Fibroblast of pulmonary artery (primary cell): Measurements from ENCODE around the gene SNCAIP.
"Not testable (repeated sequence)": the region's sequence is repeated elsewhere in the genome, so short reads cannot be mapped to it uniquely, and the experiment has no call there.

Source experiments
- DNase-seq: peaks from one replicate; pipeline ENCODE4 v3.0.0-alpha.2; 2010; ENCODE audit warnings: low read depth
- H3K4me3 ChIP-seq: replicated peaks from 2 replicates; pipeline ENCODE4 v1.5.1; 2011; ENCODE audit warnings: low read depth, mild to moderate bottlenecking, control low read depth, low read length, moderate library complexity
- TF ChIP-seq, protein P1 (sequence below): IDR thresholded peaks from 2 replicates; pipeline ENCODE4 v1.5.1; 2011; ENCODE audit warnings: mild to moderate bottlenecking, control low read depth, low read length, inconsistent platforms; ENCODE audit errors: missing control alignments

Gene SNCAIP

DNA sequence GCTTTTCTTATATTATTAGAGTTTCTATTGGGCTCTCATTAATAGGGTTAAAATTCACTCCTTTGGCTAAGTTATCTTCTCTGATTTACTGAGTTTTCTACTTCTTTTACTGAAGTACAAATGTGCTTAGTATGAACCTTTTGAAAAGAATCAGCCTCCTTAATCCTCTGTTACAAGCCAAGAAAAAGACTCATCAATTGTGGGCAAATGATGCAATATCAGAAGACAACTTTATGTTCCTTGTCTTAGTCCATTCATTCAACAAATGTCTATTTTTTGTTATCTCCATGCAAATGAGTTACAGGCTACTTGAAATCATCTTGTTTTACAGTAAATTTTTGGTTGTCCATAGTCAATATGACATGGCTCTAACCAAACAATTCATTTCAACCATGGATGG is 40.3 kb downstream of the SNCAIP start:
- TF ChIP-seq, protein P1, sequence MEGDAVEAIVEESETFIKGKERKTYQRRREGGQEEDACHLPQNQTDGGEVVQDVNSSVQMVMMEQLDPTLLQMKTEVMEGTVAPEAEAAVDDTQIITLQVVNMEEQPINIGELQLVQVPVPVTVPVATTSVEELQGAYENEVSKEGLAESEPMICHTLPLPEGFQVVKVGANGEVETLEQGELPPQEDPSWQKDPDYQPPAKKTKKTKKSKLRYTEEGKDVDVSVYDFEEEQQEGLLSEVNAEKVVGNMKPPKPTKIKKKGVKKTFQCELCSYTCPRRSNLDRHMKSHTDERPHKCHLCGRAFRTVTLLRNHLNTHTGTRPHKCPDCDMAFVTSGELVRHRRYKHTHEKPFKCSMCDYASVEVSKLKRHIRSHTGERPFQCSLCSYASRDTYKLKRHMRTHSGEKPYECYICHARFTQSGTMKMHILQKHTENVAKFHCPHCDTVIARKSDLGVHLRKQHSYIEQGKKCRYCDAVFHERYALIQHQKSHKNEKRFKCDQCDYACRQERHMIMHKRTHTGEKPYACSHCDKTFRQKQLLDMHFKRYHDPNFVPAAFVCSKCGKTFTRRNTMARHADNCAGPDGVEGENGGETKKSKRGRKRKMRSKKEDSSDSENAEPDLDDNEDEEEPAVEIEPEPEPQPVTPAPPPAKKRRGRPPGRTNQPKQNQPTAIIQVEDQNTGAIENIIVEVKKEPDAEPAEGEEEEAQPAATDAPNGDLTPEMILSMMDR, result no peak
- peak; percentile 14 for DNase-seq
- H3K4me3 ChIP-seq, result no peak overlapping the region

DNA sequence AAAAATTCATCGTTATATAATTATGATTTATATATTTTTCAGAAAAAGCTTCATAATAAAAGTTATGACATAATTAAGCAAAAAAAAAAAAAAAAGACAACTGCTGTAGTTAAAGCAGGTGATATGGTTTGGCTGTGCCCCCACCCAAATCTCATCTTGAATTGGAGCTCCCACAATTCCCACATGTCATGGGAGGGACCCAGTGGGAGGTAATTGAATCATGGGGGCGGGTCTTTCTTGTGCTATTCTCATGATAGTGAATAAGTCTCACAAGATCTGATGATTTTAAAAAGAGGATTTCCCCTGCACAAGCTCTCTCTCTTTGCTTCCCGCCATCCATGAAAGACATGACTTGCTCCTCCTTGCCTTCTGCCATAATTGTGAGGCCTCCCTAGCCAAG is 41.3 kb downstream of the SNCAIP start:
- DNase-seq, result not testable (repeated sequence)

DNA sequence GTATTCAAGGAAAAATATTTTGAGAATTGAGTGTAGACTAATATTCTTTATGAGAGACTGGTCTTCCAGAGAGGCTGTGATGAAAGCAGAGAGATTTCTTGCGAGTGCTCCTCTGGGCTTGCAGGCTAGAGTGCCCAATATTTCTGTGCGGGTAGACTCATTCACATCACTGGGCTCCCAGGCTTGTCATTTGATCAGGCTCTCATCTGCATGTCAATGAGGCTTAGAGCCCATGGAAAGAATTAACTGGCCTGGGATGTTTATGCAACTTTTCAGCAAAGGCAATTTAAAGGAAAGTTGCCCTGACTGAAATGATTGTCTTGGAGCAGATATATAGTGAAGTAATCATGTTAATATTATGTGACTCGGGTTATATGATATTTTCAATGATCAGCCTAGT is 42.3 kb downstream of the SNCAIP start:
- H3K4me3 ChIP-seq, result no peak overlapping the region
- TF ChIP-seq, protein P1, result no peak
- DNase-seq, result no peak

More for the DNA sequence above, 41.3 kb downstream of the SNCAIP start:
- not testable (repeated sequence) for H3K4me3 ChIP-seq

DNA sequence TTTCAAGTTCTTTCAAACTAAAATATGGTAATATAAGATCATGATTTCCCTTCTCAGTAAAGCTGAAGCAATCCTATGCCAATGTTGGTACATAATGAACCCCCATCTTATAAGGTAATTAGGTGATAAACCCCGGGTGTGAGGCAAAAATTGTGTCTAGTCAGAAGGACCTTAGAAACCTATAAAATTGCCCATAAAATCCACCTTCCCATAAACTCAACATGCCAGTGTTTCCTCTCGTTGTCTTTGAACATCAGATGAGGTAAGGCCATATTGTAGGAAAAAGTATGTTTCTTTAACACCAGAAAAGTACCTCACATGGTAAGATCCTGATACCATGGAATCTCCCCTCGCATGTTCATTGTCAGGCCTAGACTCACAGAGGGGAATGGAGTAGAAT is 43.3 kb downstream of the SNCAIP start:
- no peak overlapping the region for H3K4me3 ChIP-seq
- no peak for DNase-seq
- TF ChIP-seq, protein P1, result no peak

DNA sequence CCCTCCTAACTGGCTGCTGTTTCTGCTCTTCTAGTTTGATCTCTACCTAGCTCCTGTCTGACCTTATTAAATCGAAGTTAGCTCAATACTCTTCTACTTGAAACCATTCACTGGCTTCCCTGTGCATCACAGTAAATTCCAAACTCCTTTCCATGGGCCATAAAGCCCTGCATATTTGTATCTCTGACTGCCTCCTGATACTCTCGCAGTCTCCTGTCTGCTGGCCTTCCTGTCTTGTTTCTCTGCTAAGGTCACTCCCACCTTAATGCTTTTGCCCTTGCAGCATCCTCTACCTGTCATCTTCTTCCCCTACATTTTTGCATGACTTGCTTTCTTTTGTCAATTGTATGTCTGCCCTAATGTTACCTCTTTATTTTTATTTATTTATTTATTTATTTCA is 44.8 kb downstream of the SNCAIP start:
- no peak for DNase-seq
- H3K4me3 ChIP-seq, result no peak overlapping the region
- TF ChIP-seq, protein P1, result no peak

DNA sequence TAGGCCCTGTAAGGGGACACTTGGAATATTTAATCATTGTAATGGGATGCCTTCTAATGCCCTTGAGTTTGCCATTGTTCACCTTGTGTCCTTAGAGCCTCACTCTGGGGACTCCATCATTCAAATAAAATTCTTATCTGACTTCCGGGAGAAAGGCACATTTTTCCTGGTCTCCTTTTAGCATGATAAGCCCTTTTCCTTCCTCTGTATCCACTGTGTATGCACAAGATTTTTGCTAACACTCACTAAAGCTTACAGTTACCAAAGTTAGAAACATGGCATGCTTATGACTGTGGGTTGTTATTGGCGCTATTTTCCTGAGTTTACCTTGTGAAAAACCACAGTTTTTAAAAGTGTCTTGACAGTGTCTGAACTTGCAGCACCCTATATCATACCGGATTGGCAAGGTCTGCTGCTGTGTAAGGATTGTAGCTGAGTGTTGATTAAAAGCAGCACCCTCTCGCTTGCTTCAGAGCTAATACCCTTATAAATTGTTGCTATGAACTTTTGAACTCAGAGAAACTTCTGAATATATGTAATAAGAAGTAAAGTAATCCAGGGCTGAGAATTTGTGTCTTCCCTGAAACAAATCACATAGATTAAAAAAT is 46.4 kb downstream of the SNCAIP start:
- no peak for DNase-seq
- TF ChIP-seq, protein P1, result no peak
- H3K4me3 ChIP-seq, result no peak overlapping the region

DNA sequence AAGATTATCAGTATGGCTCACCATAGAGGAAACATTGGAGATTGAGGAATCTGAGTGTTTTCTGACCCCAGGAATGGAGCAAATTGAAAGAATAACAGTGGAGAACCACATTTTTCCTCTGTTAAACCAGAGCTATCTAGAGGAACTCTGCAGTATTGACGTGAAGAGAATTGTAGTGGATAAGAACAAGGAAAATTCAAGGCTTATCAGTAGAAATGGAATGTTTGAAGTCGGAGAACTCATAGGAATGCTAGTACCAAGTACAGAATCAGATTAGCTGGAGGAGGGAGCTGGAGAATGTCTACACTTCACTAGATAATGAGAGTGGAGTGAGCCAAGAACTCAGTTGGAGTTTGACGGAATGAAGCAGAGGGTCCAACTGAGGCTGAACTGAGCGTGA is 50.3 kb downstream of the SNCAIP start:
- TF ChIP-seq, protein P1, result no peak
- DNase-seq, result peak; percentile 63
- no peak overlapping the region for H3K4me3 ChIP-seq
